ENCODE results near the gene CTSW.

CTSW gene

DNA sequence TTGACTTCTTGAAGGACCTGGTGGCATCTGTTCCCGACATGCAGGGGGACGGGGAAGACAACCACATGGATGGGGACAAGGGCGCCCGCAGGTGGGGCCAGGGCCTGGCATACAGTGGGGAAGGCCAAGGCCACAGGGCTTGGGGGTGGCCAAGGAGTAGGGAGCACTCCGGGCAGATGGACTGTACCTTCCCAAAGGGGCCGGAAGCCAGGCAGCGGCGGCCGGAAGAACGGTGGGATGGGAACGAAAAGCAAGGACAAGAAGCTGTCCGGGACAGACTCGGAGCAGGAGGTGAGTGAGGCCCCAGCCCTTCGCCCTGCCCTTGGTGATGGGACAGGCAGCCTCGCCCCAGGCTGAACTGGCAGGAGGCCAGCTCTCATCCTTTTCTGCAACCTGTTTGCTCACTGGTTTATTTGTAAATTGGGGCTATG, 40.8 kb downstream of the CTSW start:
- Histone ChIP-seq H3K9ac (ENCODE audit: insufficient read length, low read depth) (peak overlapping the region; percentile 78), H3K4me1 (ENCODE audit: insufficient read depth, insufficient read length) (peaks cover 36% of the 10 kb centered on the region), H3K9me3 (ENCODE audit: insufficient read depth, low read length) (no peaks in the 10 kb centered on the region), H3K4me3 (ENCODE audit: insufficient read length, low read depth) (peak overlapping the region; percentile 78), H3K36me3 (ENCODE audit: insufficient read depth, insufficient read length, low read length) (peaks cover 60% of the 10 kb centered on the region), H3K27me3 (ENCODE audit: insufficient read depth, insufficient read length) (peaks cover 6% of the 10 kb centered on the region)
- DNase-seq (ENCODE audit: low read depth, low spot score): no peak
- no peak for TF ChIP-seq ZNF274 (IDR thresholded peaks at IDR 0.05; ENCODE audit: low read depth, low read length)
- no peak for TF ChIP-seq SUZ12 (IDR thresholded peaks at IDR 0.05; ENCODE audit: extremely low read depth, insufficient read depth, insufficient read length)

GRCh38 chr11:65921033-65921555, 41.5 kb downstream of the CTSW start:
- TF ChIP-seq ZNF274 (IDR thresholded peaks at IDR 0.05; ENCODE audit: low read depth, low read length): no peak
- no peak for TF ChIP-seq SUZ12 (IDR thresholded peaks at IDR 0.05; ENCODE audit: extremely low read depth, insufficient read depth, insufficient read length)
- no peak for TF ChIP-seq YY1 (IDR thresholded peaks at IDR 0.05; ENCODE audit: insufficient read depth, insufficient read length)
- Histone ChIP-seq H3K4me1 (ENCODE audit: insufficient read depth, insufficient read length) (peaks cover 31% of the 10 kb centered on the region), H3K36me3 (ENCODE audit: insufficient read depth, insufficient read length, low read length) (peaks cover 60% of the 10 kb centered on the region), H3K27me3 (ENCODE audit: insufficient read depth, insufficient read length) (peaks cover 6% of the 10 kb centered on the region), H3K9me3 (ENCODE audit: insufficient read depth, low read length) (no peaks in the 10 kb centered on the region), H3K4me3 (ENCODE audit: insufficient read length, low read depth) (no peak overlapping the region), H3K9ac (ENCODE audit: insufficient read length, low read depth) (peak overlapping the region; percentile 9)
- no peak for DNase-seq (ENCODE audit: low read depth, low spot score)

GRCh38 chr11:65921876-65922275, 42.2 kb downstream of the CTSW start:
- DNase-seq (ENCODE audit: low read depth, low spot score): no peak
- H3K9ac ChIP-seq (ENCODE audit: insufficient read length, low read depth): no peak overlapping the region
- H3K36me3 ChIP-seq (ENCODE audit: insufficient read depth, insufficient read length, low read length): peaks cover 58% of the 10 kb centered on the region

DNA sequence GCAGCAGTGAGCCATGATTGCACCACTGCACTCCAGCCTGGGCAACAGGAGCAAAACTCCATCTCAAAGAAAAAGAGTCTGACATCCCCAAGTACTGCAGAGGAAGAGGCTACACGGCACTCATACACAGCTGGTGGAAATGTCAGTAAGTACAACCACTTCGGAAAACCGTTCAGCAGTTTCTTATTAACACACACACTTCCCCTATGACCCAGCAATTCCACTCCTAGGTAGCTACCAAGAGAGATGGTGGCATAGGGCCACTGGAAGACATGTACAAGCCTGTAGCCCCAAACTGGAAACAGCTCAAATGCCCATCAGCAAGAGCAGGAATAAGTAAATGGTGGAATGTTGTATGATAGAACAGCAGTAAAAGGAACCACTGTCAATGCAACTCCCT, 42.9 kb downstream of the CTSW start:
- peaks cover 51% of the 10 kb centered on the region for H3K36me3 ChIP-seq (ENCODE audit: insufficient read depth, insufficient read length, low read length)
- no peaks in the 10 kb centered on the region for H3K9me3 ChIP-seq (ENCODE audit: insufficient read depth, low read length)
- TF ChIP-seq ZNF274 (IDR thresholded peaks at IDR 0.05; ENCODE audit: low read depth, low read length): no peak
- no peak for TF ChIP-seq SUZ12 (IDR thresholded peaks at IDR 0.05; ENCODE audit: extremely low read depth, insufficient read depth, insufficient read length)
- TF ChIP-seq YY1 (IDR thresholded peaks at IDR 0.05; ENCODE audit: insufficient read depth, insufficient read length): no peak
- no peak for DNase-seq (ENCODE audit: low read depth, low spot score)
- peaks cover 6% of the 10 kb centered on the region for H3K27me3 ChIP-seq (ENCODE audit: insufficient read depth, insufficient read length)
- peaks cover 20% of the 10 kb centered on the region for H3K4me1 ChIP-seq (ENCODE audit: insufficient read depth, insufficient read length)
- H3K9ac ChIP-seq (ENCODE audit: insufficient read length, low read depth): no peak overlapping the region
- H3K4me3 ChIP-seq (ENCODE audit: insufficient read length, low read depth): no peak overlapping the region

More at GRCh38 chr11:65921876-65922275, 42.2 kb downstream of the CTSW start:
- Histone ChIP-seq H3K4me1 (ENCODE audit: insufficient read depth, insufficient read length) (peaks cover 25% of the 10 kb centered on the region), H3K4me3 (ENCODE audit: insufficient read length, low read depth) (no peak overlapping the region), H3K9me3 (ENCODE audit: insufficient read depth, low read length) (no peaks in the 10 kb centered on the region), H3K27me3 (ENCODE audit: insufficient read depth, insufficient read length) (peaks cover 6% of the 10 kb centered on the region)
- TF ChIP-seq SUZ12 (IDR thresholded peaks at IDR 0.05; ENCODE audit: extremely low read depth, insufficient read depth, insufficient read length) (no peak), YY1 (IDR thresholded peaks at IDR 0.05; ENCODE audit: insufficient read depth, insufficient read length) (no peak), ZNF274 (IDR thresholded peaks at IDR 0.05; ENCODE audit: low read depth, low read length) (no peak)

GRCh38 chr11:65925397-65925796, 45.8 kb downstream of the CTSW start:
- no peak overlapping the region for H3K9ac ChIP-seq (ENCODE audit: insufficient read length, low read depth)
- peaks cover 4% of the 10 kb centered on the region for H3K27me3 ChIP-seq (ENCODE audit: insufficient read depth, insufficient read length)
- peaks cover 41% of the 10 kb centered on the region for H3K36me3 ChIP-seq (ENCODE audit: insufficient read depth, insufficient read length, low read length)
- no peak for TF ChIP-seq ZNF274 (IDR thresholded peaks at IDR 0.05; ENCODE audit: low read depth, low read length)
- TF ChIP-seq SUZ12 (IDR thresholded peaks at IDR 0.05; ENCODE audit: extremely low read depth, insufficient read depth, insufficient read length): no peak
- no peak for TF ChIP-seq YY1 (IDR thresholded peaks at IDR 0.05; ENCODE audit: insufficient read depth, insufficient read length)
- H3K4me1 ChIP-seq (ENCODE audit: insufficient read depth, insufficient read length): peaks cover 17% of the 10 kb centered on the region
- no peaks in the 10 kb centered on the region for H3K9me3 ChIP-seq (ENCODE audit: insufficient read depth, low read length)
- DNase-seq (ENCODE audit: low read depth, low spot score): no peak
- H3K4me3 ChIP-seq (ENCODE audit: insufficient read length, low read depth): no peak overlapping the region

DNA sequence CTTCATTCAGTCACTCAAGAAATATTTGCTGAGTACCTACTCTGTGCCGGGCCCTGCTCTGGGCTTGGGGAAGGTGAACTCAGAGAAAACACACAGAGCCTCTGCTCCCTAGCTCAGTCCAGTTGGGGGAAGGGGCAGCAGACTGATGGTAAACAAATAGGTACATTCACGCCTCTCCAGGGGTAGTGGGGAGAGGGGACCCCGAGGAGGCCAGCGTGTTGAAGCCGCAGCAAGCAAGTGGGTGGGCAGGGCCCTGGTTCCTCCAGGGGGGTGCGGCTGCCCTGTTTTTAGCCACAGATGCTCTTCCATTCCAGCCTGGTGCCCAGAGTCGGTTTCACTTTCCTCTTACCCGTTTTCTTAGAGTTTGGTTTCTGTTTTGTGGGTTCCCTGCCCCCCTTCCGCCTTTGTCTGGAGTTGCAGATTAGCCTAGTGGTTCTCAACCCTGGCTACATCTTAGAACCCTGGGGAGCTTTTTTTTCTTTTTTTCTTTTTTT, 48.3 kb downstream of the CTSW start:
- no peaks in the 10 kb centered on the region for H3K27me3 ChIP-seq (ENCODE audit: insufficient read depth, insufficient read length)
- no peak for TF ChIP-seq SUZ12 (IDR thresholded peaks at IDR 0.05; ENCODE audit: extremely low read depth, insufficient read depth, insufficient read length)
- no peak for TF ChIP-seq ZNF274 (IDR thresholded peaks at IDR 0.05; ENCODE audit: low read depth, low read length)
- TF ChIP-seq YY1 (IDR thresholded peaks at IDR 0.05; ENCODE audit: insufficient read depth, insufficient read length): no peak
- H3K4me3 ChIP-seq (ENCODE audit: insufficient read length, low read depth): no peak overlapping the region
- no peaks in the 10 kb centered on the region for H3K9me3 ChIP-seq (ENCODE audit: insufficient read depth, low read length)
- peaks cover 18% of the 10 kb centered on the region for H3K36me3 ChIP-seq (ENCODE audit: insufficient read depth, insufficient read length, low read length)
- DNase-seq (ENCODE audit: low read depth, low spot score): no peak
- peaks cover 11% of the 10 kb centered on the region for H3K4me1 ChIP-seq (ENCODE audit: insufficient read depth, insufficient read length)
- peak overlapping the region; percentile 33 for H3K9ac ChIP-seq (ENCODE audit: insufficient read length, low read depth)

DNA sequence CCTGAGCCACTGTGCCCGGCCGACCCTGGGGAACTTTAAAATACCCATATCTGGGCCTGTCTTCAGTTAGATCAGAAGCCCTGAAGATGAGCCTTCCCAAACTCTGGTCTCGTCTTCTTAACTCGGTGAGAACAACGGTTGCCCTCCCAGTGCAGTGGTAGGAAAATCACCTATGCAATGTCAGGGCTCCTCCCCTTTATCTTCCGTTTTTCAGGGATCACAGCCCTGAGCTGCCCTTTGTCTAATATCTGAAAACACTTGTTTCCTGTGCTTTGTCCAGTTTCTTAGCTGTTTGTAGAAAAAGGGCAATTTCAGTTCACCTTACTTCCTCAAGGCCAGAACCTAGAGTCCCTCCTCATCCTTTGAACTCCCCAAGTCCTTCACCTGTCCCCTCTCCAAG, 49.0 kb downstream of the CTSW start:
- DNase-seq (ENCODE audit: low read depth, low spot score): no peak
- peaks cover 12% of the 10 kb centered on the region for H3K36me3 ChIP-seq (ENCODE audit: insufficient read depth, insufficient read length, low read length)
- H3K4me3 ChIP-seq (ENCODE audit: insufficient read length, low read depth): no peak overlapping the region
- peaks cover 11% of the 10 kb centered on the region for H3K4me1 ChIP-seq (ENCODE audit: insufficient read depth, insufficient read length)
- H3K9me3 ChIP-seq (ENCODE audit: insufficient read depth, low read length): no peaks in the 10 kb centered on the region
- H3K27me3 ChIP-seq (ENCODE audit: insufficient read depth, insufficient read length): no peaks in the 10 kb centered on the region
- no peak overlapping the region for H3K9ac ChIP-seq (ENCODE audit: insufficient read length, low read depth)
- TF ChIP-seq YY1 (IDR thresholded peaks at IDR 0.05; ENCODE audit: insufficient read depth, insufficient read length) (no peak), SUZ12 (IDR thresholded peaks at IDR 0.05; ENCODE audit: extremely low read depth, insufficient read depth, insufficient read length) (no peak), ZNF274 (IDR thresholded peaks at IDR 0.05; ENCODE audit: low read depth, low read length) (no peak)

All from NT2/D1 (cell line).